ENCODE measurements around the gene HOXD8. TPM values are rescaled to one million over a fixed set of nuclear protein-coding genes. Genes with fewer than 3 reads are reported as not detected.

HOXD8 gene
- total RNA-seq, 1 donor from 2014 or later = not detected

DNA sequence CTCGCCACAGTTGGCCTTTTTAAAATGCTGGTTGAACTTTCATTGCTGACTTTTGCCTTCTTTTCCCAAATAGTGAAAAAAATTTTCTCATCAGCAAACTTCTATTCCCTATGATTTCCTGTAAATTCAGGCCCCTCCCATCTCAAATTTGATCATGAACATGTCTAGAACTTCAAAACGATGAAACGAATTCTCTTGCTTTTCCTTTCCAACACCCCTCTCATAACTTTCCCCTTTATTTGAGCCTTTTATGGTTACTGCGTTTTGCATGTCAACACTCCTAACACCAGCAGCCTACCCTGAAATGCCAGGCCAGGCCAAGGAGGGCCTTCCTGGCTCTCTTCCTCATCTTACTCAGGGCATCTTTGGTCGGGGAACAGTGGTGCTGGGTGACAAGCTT lies 38.6 kb upstream of the HOXD8 start:
- ATAC-seq = no peak
- DNase-seq (ENCODE audit: low spot score) = no peak

DNA sequence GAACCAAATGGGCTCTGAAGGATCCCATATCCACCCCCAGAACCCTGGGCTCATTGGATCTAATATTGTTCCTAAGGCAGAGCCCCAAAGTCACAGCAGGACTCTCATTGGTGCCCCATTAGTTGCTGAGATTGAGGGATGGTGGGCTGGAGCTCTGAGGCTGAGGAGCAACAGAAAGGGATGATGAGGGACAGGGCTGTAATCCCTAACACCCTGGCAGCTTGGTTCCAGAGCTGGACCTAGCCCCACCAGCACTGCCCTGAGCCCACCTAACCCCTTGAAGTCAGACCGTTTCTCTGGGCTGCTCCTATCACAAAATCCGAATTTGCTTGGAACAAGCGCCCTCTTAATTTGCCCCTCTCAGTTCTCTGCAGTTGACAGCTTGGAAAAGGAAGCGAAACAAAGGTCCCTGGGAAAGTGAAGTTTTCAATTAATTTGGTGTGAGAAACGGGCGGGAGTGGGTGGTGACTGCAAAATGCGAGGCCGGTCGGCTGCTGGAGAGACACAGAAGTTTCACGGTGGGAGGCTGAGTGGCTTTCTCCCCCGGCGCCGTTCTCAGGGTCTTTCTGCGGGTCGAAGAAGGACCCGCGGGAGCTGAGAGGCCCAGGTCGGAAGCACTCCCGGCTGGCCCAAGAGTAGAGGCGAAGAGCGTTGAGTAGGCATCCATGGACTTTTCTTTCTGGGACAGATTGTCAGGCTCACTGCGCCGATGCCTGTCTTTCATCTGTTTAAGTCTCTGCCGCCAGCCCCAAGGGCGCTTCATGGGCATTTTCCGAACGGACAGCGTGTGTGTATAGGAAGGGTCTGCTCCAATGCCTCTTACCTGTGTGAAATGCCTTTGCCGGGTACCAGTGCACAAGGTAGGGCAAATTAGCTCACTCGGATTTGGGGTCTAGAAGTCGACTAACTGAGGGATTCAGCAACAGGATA lies 37.9 kb upstream of the HOXD8 start:
- ATAC-seq = no peak
- DNase-seq (ENCODE audit: low spot score) = no peak

DNA sequence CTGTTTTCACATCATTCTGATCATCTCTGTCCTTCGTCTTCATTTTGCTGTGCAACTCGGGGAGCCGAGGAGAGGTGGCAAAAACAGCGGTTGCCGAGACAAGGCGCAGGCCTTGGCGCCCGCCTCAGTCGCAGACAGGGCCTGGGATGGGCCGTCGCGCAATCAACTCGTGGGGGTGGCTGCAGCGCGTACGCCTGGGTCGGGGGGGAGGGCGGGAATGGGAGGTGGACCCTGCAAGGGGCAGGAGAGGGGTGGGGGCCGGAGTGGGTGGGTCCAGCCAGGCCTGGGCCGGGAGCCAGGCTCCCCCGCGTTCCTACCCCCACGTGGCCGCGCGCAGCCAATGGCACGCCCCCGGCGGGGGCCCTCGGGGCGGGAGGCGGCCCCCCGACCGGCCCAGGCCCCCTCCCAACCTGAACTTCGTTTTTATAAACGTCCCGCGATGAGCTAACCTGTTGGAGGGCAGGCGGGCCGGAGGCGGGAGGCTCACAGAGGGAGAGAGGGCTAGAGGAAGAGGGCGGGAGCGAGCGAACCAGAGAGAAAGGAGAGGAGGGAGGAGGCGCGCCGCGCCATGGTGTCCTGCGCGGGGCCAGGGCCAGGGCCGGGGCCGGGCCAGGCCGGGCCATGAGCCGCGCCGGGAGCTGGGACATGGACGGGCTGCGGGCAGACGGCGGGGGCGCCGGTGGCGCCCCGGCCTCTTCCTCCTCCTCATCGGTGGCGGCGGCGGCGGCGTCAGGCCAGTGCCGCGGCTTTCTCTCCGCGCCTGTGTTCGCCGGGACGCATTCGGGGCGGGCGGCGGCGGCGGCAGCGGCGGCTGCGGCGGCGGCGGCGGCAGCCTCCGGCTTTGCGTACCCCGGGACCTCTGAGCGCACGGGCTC lies 37.0 kb upstream of the HOXD8 start, which contains the start of gene HOXD13:
Gene HOXD13 (plus strand): TSS at position 452 of the 875 bp plus-strand sequence. CDS start 170 bp downstream, at position 622.
- ATAC-seq (no peak), DNase-seq (ENCODE audit: low spot score) (no peak)

DNA sequence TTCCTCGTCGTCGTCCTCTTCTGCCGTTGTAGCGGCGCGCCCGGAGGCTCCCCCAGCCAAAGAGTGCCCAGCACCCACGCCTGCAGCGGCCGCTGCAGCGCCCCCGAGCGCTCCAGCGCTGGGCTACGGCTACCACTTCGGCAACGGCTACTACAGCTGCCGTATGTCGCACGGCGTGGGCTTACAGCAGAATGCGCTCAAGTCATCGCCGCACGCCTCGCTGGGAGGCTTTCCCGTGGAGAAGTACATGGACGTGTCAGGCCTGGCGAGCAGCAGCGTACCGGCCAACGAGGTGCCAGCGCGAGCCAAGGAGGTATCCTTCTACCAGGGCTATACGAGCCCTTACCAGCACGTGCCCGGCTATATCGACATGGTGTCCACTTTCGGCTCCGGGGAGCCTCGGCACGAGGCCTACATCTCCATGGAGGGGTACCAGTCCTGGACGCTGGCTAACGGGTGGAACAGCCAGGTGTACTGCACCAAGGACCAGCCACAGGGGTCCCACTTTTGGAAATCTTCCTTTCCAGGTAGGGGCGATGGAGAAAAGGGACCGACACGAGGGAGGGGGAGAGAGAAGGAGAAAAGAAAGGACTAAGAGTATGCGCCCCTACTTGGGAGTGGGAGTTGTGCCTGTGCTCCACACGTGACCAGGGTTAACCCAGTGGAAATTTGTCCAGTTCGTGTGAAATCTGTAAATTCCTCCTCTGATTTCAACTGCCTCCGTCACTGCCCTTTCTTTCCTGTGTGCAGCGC lies 36.2 kb upstream of the HOXD8 start:
- ATAC-seq (no peak), DNase-seq (ENCODE audit: low spot score) (no peak)

DNA sequence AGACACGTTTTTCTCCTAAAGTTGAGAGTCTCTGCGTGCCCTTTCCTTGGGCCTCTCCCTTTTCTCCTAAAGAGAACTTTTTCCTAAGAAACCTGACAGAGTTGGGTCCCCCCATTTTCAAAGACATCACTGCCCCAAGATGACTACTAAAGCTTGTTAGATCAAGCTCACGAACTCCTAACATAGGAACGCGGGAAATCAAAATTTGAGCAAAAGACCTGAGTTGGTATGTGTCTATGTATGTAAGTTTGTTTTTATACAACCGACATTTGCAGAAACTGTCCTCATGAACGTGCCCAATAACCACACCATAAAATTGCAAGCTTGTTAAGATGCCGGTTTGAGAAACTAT lies 35.6 kb upstream of the HOXD8 start:
- DNase-seq (ENCODE audit: low spot score) = no peak

DNA sequence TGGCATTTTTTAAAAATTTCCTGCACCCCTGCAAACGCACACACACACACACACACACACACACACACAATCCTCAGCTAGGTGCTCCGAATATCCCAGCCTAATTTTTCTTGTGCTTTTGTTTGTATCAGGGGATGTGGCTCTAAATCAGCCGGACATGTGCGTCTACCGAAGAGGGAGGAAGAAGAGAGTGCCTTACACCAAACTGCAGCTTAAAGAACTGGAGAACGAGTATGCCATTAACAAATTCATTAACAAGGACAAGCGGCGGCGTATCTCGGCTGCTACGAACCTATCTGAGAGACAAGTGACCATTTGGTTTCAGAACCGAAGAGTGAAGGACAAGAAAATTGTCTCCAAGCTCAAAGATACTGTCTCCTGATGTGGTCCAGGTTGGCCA lies 35.2 kb upstream of the HOXD8 start:
- no peak for DNase-seq (ENCODE audit: low spot score)
- ATAC-seq = no peak

More for the DNA sequence above, 35.6 kb upstream of the HOXD8 start:
- ATAC-seq = no peak

DNA sequence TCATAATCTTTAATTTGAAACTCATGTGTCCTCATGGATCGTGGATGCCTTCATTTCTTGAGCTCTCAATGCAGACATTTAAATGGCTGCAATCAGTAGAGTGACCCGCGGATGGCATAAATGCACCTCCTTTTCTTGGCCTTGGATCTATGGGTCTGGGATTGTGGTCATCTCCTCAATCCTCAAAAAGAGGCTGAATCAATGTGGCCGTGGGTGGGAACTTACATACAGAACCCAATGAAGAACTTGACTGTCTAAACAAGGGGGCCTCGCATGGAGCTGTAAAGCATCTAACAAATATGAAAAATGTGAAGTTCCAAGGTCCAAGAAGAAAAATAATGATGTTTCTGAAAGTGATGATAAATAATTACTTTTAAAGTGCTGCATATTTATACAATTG lies 34.1 kb upstream of the HOXD8 start:
- no peak for DNase-seq (ENCODE audit: low spot score)
- no peak for ATAC-seq

DNA sequence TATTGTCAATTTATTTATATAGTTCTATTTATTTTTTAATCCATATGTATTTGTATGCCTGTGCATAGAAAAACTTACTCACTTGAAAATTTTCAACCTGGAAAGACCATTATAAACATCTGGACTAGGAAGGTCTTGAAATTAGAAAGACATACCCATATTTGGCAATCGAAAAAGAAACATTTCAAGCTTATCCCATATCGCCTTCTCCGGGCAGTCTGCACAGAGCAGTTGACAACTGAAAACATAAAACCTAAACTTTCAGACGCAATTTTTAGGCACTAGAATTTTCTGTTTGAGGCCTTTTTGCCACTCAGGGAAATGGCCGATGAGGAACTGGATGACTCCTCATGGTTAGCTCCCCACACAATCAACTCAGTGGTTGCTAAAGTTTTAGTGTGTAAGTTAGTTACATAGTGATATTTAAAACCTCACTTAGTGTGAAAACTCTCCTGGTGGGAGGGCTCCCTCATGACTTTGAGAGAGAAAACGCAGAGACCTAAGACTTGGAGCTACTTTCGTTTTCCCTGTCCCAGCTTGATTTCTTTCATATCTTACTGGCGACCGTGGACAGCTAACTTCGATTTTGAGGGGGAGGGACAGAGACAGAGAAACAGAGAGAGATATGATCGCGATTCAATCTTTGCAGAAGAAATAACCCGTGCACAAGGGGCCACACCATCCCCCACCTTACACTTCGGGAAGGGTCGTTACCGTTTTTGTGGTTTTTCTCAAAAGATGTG lies 33.1 kb upstream of the HOXD8 start:
- no peak for DNase-seq (ENCODE audit: low spot score)
- ATAC-seq = no peak

DNA sequence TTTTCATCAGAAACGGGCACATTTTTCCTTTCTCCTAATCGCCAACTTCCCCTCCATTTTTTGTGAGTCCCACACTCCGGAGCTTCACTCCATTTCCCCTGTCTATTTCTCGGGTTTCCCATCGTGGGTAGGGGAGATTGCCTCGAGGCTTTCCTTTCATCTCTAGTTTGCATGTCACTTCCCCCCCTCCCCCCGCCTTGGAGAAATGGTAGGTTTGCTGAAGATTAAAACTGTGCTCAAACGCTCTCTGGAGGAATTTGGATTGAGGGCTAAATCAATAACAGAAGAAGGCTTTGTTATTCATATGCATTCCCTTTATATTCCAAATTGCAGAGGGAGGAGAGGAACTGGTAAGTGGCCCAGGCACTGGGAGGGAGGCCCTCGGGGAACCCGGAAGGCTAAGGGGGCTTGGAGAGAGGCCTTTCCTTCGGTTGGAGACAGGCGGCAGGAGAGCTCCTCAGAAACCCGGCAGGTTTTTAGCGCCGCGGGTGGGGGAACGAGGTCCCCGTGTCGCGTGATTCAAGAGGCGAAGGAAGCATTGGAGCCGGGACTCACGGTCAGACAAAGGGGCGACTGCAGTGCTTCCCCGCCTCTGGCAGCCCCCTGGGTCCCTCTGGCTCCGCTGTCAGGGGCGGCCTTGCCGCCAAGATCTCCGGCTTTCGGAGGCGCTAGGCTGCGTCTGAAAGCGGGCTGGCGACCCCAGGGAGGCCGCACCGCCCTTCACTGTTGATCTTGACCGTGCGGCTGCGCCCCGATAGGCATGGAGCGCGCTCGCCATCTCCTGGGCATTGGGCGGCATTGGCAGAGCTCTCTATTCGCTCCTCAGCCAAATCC lies 32.3 kb upstream of the HOXD8 start:
- ATAC-seq (peak; percentile 97), DNase-seq (ENCODE audit: low spot score) (peak; percentile 70)

DNA sequence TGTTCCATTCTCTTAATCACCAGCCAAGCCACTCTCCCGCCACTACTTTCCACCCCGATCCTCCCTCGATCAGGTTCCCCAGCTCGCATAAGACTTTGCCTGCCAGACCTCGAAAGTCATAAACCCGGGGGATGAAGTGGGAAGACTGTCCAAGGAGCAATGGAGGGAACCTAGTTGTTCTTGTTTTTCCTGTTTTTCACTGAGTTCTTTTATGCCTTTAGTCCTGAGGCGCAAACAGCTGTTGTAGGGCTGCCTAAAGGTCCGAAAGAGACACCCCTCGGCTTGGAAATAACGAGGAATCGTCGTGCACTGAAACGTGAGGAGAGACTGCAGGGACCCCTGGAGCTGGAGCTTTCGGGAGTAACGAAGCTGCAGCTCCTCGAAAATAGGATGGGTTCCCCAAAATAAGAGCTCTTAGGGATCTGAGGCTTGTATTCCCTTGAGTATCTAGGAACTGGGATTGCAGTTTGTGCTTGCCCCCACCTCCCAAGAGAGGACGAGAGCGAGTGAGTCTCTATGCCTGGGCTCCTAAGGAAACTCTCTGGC lies 31.6 kb upstream of the HOXD8 start:
- DNase-seq (ENCODE audit: low spot score) = no peak
- ATAC-seq = no peak

DNA sequence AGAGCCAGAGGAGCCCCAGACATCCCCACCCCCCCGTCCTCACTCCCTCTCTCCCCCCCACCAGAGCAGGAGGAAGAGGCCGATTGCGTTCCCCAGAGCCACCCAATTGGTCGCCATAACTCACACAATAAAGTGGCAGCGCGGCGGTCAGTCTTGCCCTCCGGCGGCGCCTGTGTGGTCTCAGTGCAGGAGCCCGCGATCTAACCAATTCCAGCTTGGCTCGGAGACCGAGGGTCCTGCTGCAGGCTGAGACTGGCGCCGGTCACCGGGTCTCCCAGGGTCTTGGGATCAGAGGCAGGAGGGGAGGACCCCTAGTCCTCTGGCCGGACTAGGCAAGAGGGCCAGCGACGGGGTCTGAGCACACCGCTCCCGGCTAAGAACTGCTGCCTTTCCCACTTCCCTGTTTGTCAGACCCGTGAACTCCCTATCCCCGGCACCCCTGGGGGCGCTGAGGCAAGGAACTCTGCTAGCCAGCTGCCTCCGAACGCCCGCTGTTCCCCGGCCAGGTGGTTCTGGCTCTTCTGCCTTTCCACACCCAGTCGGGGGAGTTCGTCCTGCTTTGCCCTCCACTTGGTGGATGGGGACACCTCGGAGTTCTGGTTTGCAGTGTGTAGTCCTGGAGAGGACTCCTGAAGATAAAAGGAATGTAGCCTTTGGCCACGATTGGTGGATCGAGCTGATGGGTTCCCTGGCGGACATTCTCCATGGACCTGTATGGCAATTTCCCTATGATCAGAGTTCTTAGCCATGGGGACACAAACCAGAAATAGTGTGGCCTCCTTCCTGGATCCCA lies 30.9 kb upstream of the HOXD8 start:
- no peak for ATAC-seq

DNA sequence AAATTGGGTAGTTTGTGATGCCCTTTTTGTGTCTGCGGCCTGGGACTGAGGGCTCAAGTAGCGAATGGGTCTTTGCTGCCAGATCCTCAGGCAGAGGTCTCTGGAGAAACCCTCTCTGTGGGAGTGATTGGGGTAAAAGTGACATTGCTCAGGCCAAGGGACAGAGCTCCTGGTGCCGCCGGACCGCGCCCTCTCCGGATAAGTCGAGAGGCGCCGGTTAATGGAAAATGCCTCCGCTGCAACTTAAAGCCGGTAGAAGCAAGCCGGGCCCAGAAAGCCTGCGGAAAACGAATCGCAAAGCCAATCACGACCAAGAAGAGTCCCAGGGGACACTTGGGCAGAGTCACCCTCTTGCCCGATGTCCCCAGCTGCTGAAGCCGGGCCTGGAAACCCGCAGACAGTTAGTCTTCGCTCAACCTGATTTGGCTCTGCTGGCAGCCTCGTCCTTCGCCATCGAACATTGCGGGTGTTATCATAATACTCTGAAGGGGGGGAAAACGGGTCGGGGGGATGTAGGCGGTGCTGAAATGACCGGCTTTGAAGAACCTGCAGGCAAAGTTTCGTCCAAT lies 30.3 kb upstream of the HOXD8 start:
- ATAC-seq = no peak
- DNase-seq (ENCODE audit: low spot score) = no peak

More for the DNA sequence above, 30.9 kb upstream of the HOXD8 start:
- no peak for DNase-seq (ENCODE audit: low spot score)

DNA sequence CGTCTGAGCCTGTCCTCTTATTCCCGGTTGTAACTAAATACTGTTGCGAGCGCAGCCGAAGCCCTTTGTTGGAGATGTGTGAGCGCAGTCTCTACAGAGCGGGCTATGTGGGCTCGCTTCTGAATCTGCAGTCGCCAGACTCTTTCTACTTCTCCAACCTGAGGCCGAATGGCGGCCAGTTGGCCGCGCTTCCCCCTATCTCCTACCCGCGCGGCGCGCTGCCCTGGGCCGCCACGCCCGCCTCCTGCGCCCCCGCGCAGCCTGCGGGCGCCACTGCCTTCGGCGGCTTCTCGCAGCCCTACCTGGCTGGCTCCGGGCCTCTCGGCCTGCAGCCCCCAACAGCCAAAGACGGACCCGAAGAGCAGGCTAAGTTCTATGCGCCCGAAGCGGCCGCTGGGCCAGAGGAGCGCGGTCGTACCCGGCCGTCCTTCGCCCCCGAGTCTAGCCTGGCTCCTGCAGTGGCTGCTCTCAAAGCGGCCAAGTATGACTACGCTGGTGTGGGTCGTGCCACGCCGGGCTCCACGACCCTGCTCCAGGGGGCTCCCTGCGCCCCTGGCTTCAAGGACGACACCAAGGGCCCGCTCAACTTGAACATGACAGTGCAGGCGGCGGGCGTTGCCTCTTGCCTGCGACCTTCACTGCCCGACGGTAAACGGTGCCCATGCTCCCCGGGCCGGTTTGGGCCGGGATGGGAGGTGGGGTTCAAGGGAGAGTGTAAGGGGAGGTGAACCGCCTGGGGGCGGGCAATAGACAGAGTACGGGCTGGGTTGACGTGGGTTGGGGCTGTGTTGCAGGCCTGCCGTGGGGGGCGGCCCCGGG lies 29.6 kb upstream of the HOXD8 start, which contains the start of gene HOXD12:
Gene HOXD12 (plus strand): TSS at position 68 of the 819 bp plus-strand sequence. CDS start 7 bp downstream, at position 75.
- DNase-seq (ENCODE audit: low spot score) (no peak), ATAC-seq (no peak)

DNA sequence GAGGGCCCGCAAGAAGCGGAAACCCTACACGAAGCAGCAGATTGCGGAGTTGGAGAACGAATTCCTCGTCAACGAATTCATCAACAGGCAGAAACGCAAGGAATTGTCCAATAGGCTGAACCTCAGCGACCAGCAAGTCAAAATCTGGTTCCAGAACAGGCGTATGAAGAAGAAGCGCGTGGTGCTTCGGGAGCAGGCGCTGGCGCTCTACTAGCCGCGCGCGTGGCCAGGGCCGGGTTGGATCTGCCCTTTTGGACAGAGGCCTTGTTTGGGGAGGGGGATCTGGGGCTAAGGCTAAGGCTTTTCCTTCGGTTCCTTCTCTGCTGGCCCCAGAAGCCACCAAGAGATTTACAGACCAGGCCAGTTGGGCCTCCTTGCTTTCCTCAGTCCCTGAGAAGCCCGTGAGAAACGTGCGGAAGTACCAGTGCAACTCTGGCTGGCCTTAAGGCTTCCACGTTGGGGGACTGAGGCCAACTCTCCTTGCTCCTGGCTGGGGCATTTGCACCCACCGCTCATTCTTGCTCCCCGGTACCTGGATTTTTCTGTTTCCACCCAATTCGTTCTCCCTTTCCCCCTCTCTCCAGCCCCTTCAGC lies 28.9 kb upstream of the HOXD8 start:
- ATAC-seq (no peak), DNase-seq (ENCODE audit: low spot score) (no peak)

DNA sequence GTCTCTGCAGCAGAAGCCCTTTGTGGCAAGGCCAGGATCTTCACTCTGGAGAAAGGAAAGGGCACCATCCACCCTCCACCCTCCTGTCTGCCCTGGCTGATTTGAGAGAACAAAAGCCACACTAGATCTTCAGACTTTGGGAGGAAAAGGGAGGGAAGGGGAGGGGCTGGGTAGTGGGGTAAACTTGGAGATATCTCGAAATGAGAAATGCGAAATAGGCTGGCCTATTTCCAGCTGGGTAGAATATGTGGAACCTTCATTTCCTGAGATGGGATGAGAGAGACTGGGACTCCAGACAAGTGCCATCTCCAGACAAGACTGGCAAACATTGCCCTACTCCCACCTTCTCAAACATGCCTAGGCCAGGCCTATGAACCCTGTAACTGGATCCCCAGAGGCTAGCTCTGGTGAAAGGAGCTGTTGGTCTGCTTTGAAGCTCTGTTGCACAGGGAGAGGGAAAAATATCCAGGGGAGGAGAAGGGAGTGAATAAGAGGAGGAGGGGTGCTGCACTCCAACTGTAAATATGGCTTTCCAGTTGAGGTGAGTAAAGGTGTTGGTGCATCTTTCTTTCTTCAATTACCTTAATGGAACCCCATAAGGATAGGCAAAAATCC lies 28.2 kb upstream of the HOXD8 start:
- DNase-seq (ENCODE audit: low spot score) (no peak), ATAC-seq (no peak)

DNA sequence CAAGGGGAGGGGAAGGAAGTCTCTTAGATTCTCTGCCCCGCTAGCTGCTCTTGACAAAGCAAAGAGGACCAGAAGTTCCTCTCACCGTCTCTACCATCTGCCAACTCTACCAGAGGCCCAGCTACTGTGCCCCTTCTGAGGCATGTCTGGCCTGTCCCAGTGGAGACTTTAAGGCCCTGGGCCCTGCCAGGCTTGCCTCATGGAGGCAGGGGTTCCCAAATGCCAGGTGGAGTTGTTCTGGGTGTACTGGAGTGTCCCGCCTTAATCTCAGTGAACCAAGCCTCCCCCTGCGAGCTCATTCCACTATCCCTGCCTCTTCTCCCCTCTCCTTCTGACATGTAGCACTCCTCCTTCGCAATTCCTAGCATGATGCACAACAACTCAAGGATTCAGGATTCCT lies 27.7 kb upstream of the HOXD8 start:
- DNase-seq (ENCODE audit: low spot score) = no peak
- ATAC-seq = no peak

Measured in left lobe of liver (tissue), 2 donors.